NB4 (cell line): ENCODE data around the gene TMED10.

Experiments
- POLR2A ChIP-seq: IDR thresholded peaks from 2 replicates; pipeline ENCODE4 v1.6.1; 2011; ENCODE audit warnings: mild to moderate bottlenecking; ENCODE audit not compliant: insufficient read length; ENCODE audit errors: extremely low read depth
- TF ChIP-seq, protein P1 (sequence below): IDR thresholded peaks from one replicate; pipeline ENCODE4 v1.5.1; 2012; ENCODE audit warnings: low read depth, low read length

GRCh38 chr14:75140620-75141019 lies 35.8 kb downstream of the TMED10 start:
- TF ChIP-seq, protein P1, sequence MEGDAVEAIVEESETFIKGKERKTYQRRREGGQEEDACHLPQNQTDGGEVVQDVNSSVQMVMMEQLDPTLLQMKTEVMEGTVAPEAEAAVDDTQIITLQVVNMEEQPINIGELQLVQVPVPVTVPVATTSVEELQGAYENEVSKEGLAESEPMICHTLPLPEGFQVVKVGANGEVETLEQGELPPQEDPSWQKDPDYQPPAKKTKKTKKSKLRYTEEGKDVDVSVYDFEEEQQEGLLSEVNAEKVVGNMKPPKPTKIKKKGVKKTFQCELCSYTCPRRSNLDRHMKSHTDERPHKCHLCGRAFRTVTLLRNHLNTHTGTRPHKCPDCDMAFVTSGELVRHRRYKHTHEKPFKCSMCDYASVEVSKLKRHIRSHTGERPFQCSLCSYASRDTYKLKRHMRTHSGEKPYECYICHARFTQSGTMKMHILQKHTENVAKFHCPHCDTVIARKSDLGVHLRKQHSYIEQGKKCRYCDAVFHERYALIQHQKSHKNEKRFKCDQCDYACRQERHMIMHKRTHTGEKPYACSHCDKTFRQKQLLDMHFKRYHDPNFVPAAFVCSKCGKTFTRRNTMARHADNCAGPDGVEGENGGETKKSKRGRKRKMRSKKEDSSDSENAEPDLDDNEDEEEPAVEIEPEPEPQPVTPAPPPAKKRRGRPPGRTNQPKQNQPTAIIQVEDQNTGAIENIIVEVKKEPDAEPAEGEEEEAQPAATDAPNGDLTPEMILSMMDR: no peak
- TF ChIP-seq POLR2A: no peak
